ENCODE measurements around the gene TCAIM. TPM values are rescaled to one million over a fixed set of nuclear protein-coding genes. Genes with fewer than 3 reads are reported as not detected.

Gene TCAIM
- 15.2 and 18.3 TPM in 2 replicates for total RNA-seq (2014; rRNA removed; shearing (Covaris generic))

- Histone ChIP-seq H3K9me3 (replicated peaks) (no peaks in the 10 kb centered on the region), H3K36me3 (no peaks in the 10 kb centered on the region), H3K4me3 (peak within 1 kb of the TSS; percentile 77), H3K4me1 (peaks cover 4% of the 10 kb centered on the region; the same call in 1 of the 2 replicates), H3K27me3 (no peaks in the 10 kb centered on the region), H3K27ac (peak within 1 kb of the TSS; percentile 79)
- peak; percentile 97 for DNase-seq
Measured at GRCh38 chr3:44338010-44338827, at the start of gene TCAIM. Gene TCAIM, plus strand, starts transcription at chr3:44338766. Its CDS starts 16,017 bp downstream, at chr3:44354783.

- DNase-seq = no peak
- Histone ChIP-seq H3K9me3 (replicated peaks) (no peaks in the 10 kb centered on the region), H3K36me3 (no peaks in the 10 kb centered on the region), H3K27ac (no peak overlapping the region), H3K4me3 (no peak overlapping the region), H3K27me3 (no peaks in the 10 kb centered on the region), H3K4me1 (no peaks in the 10 kb centered on the region)
Measured at GRCh38 chr3:44289882-44290462, 48.6 kb upstream of the TCAIM start.

GRCh38 chr3:44292276-44292675, 46.3 kb upstream of the TCAIM start:
- H3K4me1 ChIP-seq = no peaks in the 10 kb centered on the region
- H3K36me3 ChIP-seq = no peaks in the 10 kb centered on the region
- no peaks in the 10 kb centered on the region for H3K27me3 ChIP-seq
- H3K4me3 ChIP-seq = no peak overlapping the region
- H3K27ac ChIP-seq = no peak overlapping the region
- DNase-seq = no peak
- H3K9me3 ChIP-seq (replicated peaks) = no peaks in the 10 kb centered on the region

GRCh38 chr3:44292947-44293346, 45.6 kb upstream of the TCAIM start:
- no peaks in the 10 kb centered on the region for H3K9me3 ChIP-seq (replicated peaks)
- H3K4me3 ChIP-seq = no peak overlapping the region
- H3K27ac ChIP-seq = no peak overlapping the region
- DNase-seq = no peak
- no peaks in the 10 kb centered on the region for H3K36me3 ChIP-seq
- H3K4me1 ChIP-seq = no peaks in the 10 kb centered on the region
- H3K27me3 ChIP-seq = no peaks in the 10 kb centered on the region

GRCh38 chr3:44297255-44297654, 41.3 kb upstream of the TCAIM start:
- H3K4me1 ChIP-seq = no peaks in the 10 kb centered on the region
- DNase-seq = no peak
- H3K27me3 ChIP-seq = no peaks in the 10 kb centered on the region
- no peaks in the 10 kb centered on the region for H3K36me3 ChIP-seq
- H3K4me3 ChIP-seq = no peak overlapping the region
- H3K27ac ChIP-seq = no peak overlapping the region
- H3K9me3 ChIP-seq (replicated peaks) = no peaks in the 10 kb centered on the region

- Histone ChIP-seq H3K4me1 (no peaks in the 10 kb centered on the region), H3K27ac (no peak overlapping the region), H3K4me3 (no peak overlapping the region), H3K36me3 (no peaks in the 10 kb centered on the region), H3K27me3 (no peaks in the 10 kb centered on the region), H3K9me3 (replicated peaks) (no peaks in the 10 kb centered on the region)
- DNase-seq = no peak
Measured at GRCh38 chr3:44301746-44302145, 36.8 kb upstream of the TCAIM start.

- no peak overlapping the region for H3K27ac ChIP-seq
- DNase-seq = no peak
- H3K4me3 ChIP-seq = no peak overlapping the region
- no peaks in the 10 kb centered on the region for H3K36me3 ChIP-seq
- H3K9me3 ChIP-seq (replicated peaks) = no peaks in the 10 kb centered on the region
- no peaks in the 10 kb centered on the region for H3K27me3 ChIP-seq
- H3K4me1 ChIP-seq = no peaks in the 10 kb centered on the region
Measured at GRCh38 chr3:44309500-44309899, 29.1 kb upstream of the TCAIM start.

- Histone ChIP-seq H3K4me1 (no peaks in the 10 kb centered on the region), H3K4me3 (no peak overlapping the region), H3K27me3 (no peaks in the 10 kb centered on the region), H3K9me3 (replicated peaks) (no peaks in the 10 kb centered on the region), H3K36me3 (no peaks in the 10 kb centered on the region), H3K27ac (no peak overlapping the region)
- DNase-seq = peak in 1 of 2 experiments; percentile 9
Measured at GRCh38 chr3:44318891-44319311, 19.7 kb upstream of the TCAIM start.

- no peaks in the 10 kb centered on the region for H3K4me1 ChIP-seq
- no peak for DNase-seq
- no peak overlapping the region for H3K27ac ChIP-seq
- H3K36me3 ChIP-seq = no peaks in the 10 kb centered on the region
- H3K9me3 ChIP-seq (replicated peaks) = no peaks in the 10 kb centered on the region
- H3K4me3 ChIP-seq = no peak overlapping the region
- H3K27me3 ChIP-seq = no peaks in the 10 kb centered on the region
Measured at GRCh38 chr3:44321335-44321734, 17.2 kb upstream of the TCAIM start.

GRCh38 chr3:44323341-44323955, 15.1 kb upstream of the TCAIM start:
- no peak overlapping the region for H3K4me3 ChIP-seq
- no peaks in the 10 kb centered on the region for H3K27me3 ChIP-seq
- peak; percentile 46 to 72 for DNase-seq
- no peak overlapping the region for H3K27ac ChIP-seq
- no peaks in the 10 kb centered on the region for H3K4me1 ChIP-seq
- no peaks in the 10 kb centered on the region for H3K36me3 ChIP-seq
- H3K9me3 ChIP-seq (replicated peaks) = no peaks in the 10 kb centered on the region

GRCh38 chr3:44324584-44324983, 14.0 kb upstream of the TCAIM start:
- no peaks in the 10 kb centered on the region for H3K36me3 ChIP-seq
- DNase-seq = no peak

GRCh38 chr3:44326019-44326418, 12.5 kb upstream of the TCAIM start:
- DNase-seq = no peak
- no peaks in the 10 kb centered on the region for H3K4me1 ChIP-seq
- H3K36me3 ChIP-seq = no peaks in the 10 kb centered on the region
- H3K27me3 ChIP-seq = no peaks in the 10 kb centered on the region
- no peak overlapping the region for H3K4me3 ChIP-seq
- H3K27ac ChIP-seq = no peak overlapping the region
- H3K9me3 ChIP-seq (replicated peaks) = no peaks in the 10 kb centered on the region

More at GRCh38 chr3:44324584-44324983, 14.0 kb upstream of the TCAIM start:
- Histone ChIP-seq H3K27me3 (no peaks in the 10 kb centered on the region), H3K9me3 (replicated peaks) (no peaks in the 10 kb centered on the region), H3K4me1 (no peaks in the 10 kb centered on the region), H3K4me3 (no peak overlapping the region), H3K27ac (no peak overlapping the region)

GRCh38 chr3:44326515-44326914, 12.1 kb upstream of the TCAIM start:
- DNase-seq = no peak
- Histone ChIP-seq H3K4me1 (no peaks in the 10 kb centered on the region), H3K27me3 (no peaks in the 10 kb centered on the region), H3K9me3 (replicated peaks) (no peaks in the 10 kb centered on the region), H3K36me3 (no peaks in the 10 kb centered on the region), H3K4me3 (no peak overlapping the region), H3K27ac (no peak overlapping the region)

GRCh38 chr3:44329946-44330345, 8.6 kb upstream of the TCAIM start:
- Histone ChIP-seq H3K4me3 (no peak overlapping the region), H3K27ac (no peak overlapping the region), H3K4me1 (no peaks in the 10 kb centered on the region), H3K9me3 (replicated peaks) (no peaks in the 10 kb centered on the region), H3K27me3 (no peaks in the 10 kb centered on the region), H3K36me3 (no peaks in the 10 kb centered on the region)
- DNase-seq = no peak

- DNase-seq = no peak
- no peaks in the 10 kb centered on the region for H3K36me3 ChIP-seq
- no peak overlapping the region for H3K4me3 ChIP-seq
- H3K27ac ChIP-seq = no peak overlapping the region
- H3K4me1 ChIP-seq = no peaks in the 10 kb centered on the region
- H3K9me3 ChIP-seq (replicated peaks) = no peaks in the 10 kb centered on the region
- H3K27me3 ChIP-seq = no peaks in the 10 kb centered on the region
Measured at GRCh38 chr3:44330444-44330843, 8.1 kb upstream of the TCAIM start.

Data from SJCRH30 (cell line).